ENCODE data around the gene SNX32. TPM values are rescaled to one million over a fixed set of nuclear protein-coding genes. Genes with fewer than 3 reads are reported as not detected.
A peak's percentile ranks its signal among the peaks of the same experiment; 100 is the strongest.

The SNX32 gene
- total RNA-seq, 1 experiment from 2014 or later, result not detected

- Histone ChIP-seq H3K4me1 (ENCODE audit: control insufficient read depth, insufficient read depth, low read length) (peaks cover 58% of the 10 kb centered on the region), H3K27ac (ENCODE audit: low read length) (peak within 1 kb of the TSS; percentile 99), H3K36me3 (ENCODE audit: control insufficient read depth, insufficient read depth, low read length) (no peaks in the 10 kb centered on the region; the same call in 1 of the 2 replicates), H3K9me3 (ENCODE audit: control insufficient read depth, insufficient read depth, low read depth, low read length) (no peaks in the 10 kb centered on the region), H3K4me3 (ENCODE audit: low read depth in 2 of 2, low read length in 2 of 2) (peak within 1 kb of the TSS; percentile 82 to 89), H3K27me3 (ENCODE audit: control insufficient read depth, insufficient read depth, low read length) (no peaks in the 10 kb centered on the region)
- DNase-seq (ENCODE audit: low read depth, low spot score) (no peak), ATAC-seq (peak; percentile 69)
- peak; percentile 99 for TF ChIP-seq POLR2AphosphoS5 (IDR thresholded peaks at IDR 0.05; ENCODE audit: low read depth, low read length)
- 0 out of 4 replicates have a peak, but pooled peaks of 1 of the 2 experiments have one; percentile 8 for TF ChIP-seq REST (IDR thresholded peaks at IDR 0.05; ENCODE audit: insufficient read depth in 1 of 2, low read depth in 2 of 2, low read length in 1 of 2)
- TF ChIP-seq SIN3A (IDR thresholded peaks at IDR 0.05; ENCODE audit: borderline replicate concordance, insufficient read depth, low read depth, low read length), result peak; percentile 98; the same call in 1 of the 2 replicates
- TF ChIP-seq CTCF (IDR thresholded peaks at IDR 0.05), result no peak
- peak; percentile 77 for TF ChIP-seq TCF7L2 (IDR thresholded peaks at IDR 0.05; ENCODE audit: low read depth, low read length)
- BruUV-seq (replicated peaks), result no TSS peak
- ChIA-PET CTCF (interaction anchor here (0.5 to 1.2 kb wide), 3 partner anchors 12 to 166 kb away, joined by 4 to 11 read pairs (median 8); partner anchors contain the start of gene FIBP), POLR2A (interaction anchor here (0.6 to 3.4 kb wide), 11 partner anchors 10 to 1899 kb away, joined by 3 to 35 read pairs (median 3); partner anchors contain the start of genes CCDC85B and FIBP)
- intact Hi-C loops (cut with micrococcal nuclease; ENCODE audit: unreplicated experiment), result no loop called here
- in situ Hi-C loops (cut with HindIII; ENCODE audit: low pct_unique_long_range_greater_than_20kb, low sequenced_read_pairs), result no loop called here
Measured at GRCh38 chr11:65900125-65900898, 66.5 kb downstream of the SNX32 start, which contains the start of gene FOSL1. TSS of gene FOSL1 (minus strand) at chr11:65900388. CDS start at chr11:65900339, 49 bp downstream.

GRCh38 chr11:65900899-65901180, 67.1 kb downstream of the SNX32 start:
- in situ Hi-C loops (cut with HindIII; ENCODE audit: low pct_unique_long_range_greater_than_20kb, low sequenced_read_pairs) (no loop called here), intact Hi-C loops (cut with micrococcal nuclease; ENCODE audit: unreplicated experiment) (no loop called here)
- TF ChIP-seq SIN3A (IDR thresholded peaks at IDR 0.05; ENCODE audit: borderline replicate concordance, insufficient read depth, low read depth, low read length) (no peak), TCF7L2 (IDR thresholded peaks at IDR 0.05; ENCODE audit: low read depth, low read length) (no peak), REST (IDR thresholded peaks at IDR 0.05; ENCODE audit: insufficient read depth in 1 of 2, low read depth in 2 of 2, low read length in 1 of 2) (no peak), POLR2AphosphoS5 (IDR thresholded peaks at IDR 0.05; ENCODE audit: low read depth, low read length) (no peak), CTCF (IDR thresholded peaks at IDR 0.05) (no peak)
- no peak for ATAC-seq
- ChIA-PET POLR2A (interaction anchor here (0.6 to 3.4 kb wide), 10 partner anchors 10 to 1899 kb away, joined by 3 to 35 read pairs (median 3); partner anchors contain the start of genes CCDC85B and FIBP), CTCF (interaction anchor here (0.7 to 1.2 kb wide), 2 partner anchors 12 to 15 kb away, joined by 4 to 11 read pairs; partner anchors contain the start of gene FIBP)
- BruUV-seq (replicated peaks), result TSS peak; percentile 98
- H3K27ac ChIP-seq (ENCODE audit: low read length), result peak overlapping the region; percentile 99
- no peaks in the 10 kb centered on the region; the same call in 1 of the 2 replicates for H3K36me3 ChIP-seq (ENCODE audit: control insufficient read depth, insufficient read depth, low read length)
- H3K4me1 ChIP-seq (ENCODE audit: control insufficient read depth, insufficient read depth, low read length), result peaks cover 54% of the 10 kb centered on the region
- DNase-seq (ENCODE audit: low read depth, low spot score), result no peak
- no peaks in the 10 kb centered on the region for H3K27me3 ChIP-seq (ENCODE audit: control insufficient read depth, insufficient read depth, low read length)
- peak overlapping the region; percentile 61 to 82 for H3K4me3 ChIP-seq (ENCODE audit: low read depth in 2 of 2, low read length in 2 of 2)
- no peaks in the 10 kb centered on the region for H3K9me3 ChIP-seq (ENCODE audit: control insufficient read depth, insufficient read depth, low read depth, low read length)

Data from Panc1 (cell line).